ENCODE data around the gene CCDC192.

Gene CCDC192

GRCh38 chr5:127899214-127899610 is 196.0 kb downstream of the CCDC192 start:
- Histone ChIP-seq H3K27me3 (ENCODE audit: control insufficient read depth, insufficient read depth, low read length) (no peaks in the 10 kb centered on the region), H3K4me1 (ENCODE audit: control insufficient read depth, insufficient read depth, low read length) (peaks cover 13% of the 10 kb centered on the region), H3K9ac (ENCODE audit: low read depth, low read length) (no peak overlapping the region), H3K36me3 (ENCODE audit: insufficient read depth, low read length) (no peaks in the 10 kb centered on the region), H3K4me2 (ENCODE audit: low read length) (peak overlapping the region; percentile 60), H3K4me3 (ENCODE audit: low read length) (no peak overlapping the region), H3K9me3 (replicated peaks; ENCODE audit: low read length) (no peaks in the 10 kb centered on the region)

GRCh38 chr5:127906562-127907204 is 203.5 kb downstream of the CCDC192 start:
- Histone ChIP-seq H3K27me3 (ENCODE audit: control insufficient read depth, insufficient read depth, low read length) (no peaks in the 10 kb centered on the region), H3K4me3 (ENCODE audit: low read length) (no peak overlapping the region), H3K9me3 (replicated peaks; ENCODE audit: low read length) (no peaks in the 10 kb centered on the region), H3K36me3 (ENCODE audit: insufficient read depth, low read length) (no peaks in the 10 kb centered on the region), H3K4me1 (ENCODE audit: control insufficient read depth, insufficient read depth, low read length) (no peaks in the 10 kb centered on the region), H3K4me2 (ENCODE audit: low read length) (no peak overlapping the region), H3K9ac (ENCODE audit: low read depth, low read length) (no peak overlapping the region)

DNA sequence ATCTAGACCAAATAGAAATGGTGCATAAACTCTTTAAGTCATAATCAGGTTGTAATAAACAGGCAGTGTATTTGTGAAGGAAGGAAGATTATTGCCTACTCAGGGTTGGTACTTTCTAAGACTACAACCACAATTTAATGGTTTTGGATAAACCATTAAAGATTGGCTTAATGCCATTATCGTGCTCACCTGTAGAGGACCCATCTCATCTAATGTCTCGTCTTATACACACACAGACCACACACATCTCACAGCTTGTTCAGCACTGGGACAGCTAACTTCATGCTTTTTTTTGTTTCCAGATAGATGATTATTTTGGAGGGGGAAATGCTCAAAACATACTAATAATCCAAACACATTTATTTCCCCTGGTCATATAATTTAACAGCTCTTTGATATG is 204.7 kb downstream of the CCDC192 start:
- H3K4me1 ChIP-seq (ENCODE audit: control insufficient read depth, insufficient read depth, low read length), result no peaks in the 10 kb centered on the region
- no peaks in the 10 kb centered on the region for H3K9me3 ChIP-seq (replicated peaks; ENCODE audit: low read length)
- H3K36me3 ChIP-seq (ENCODE audit: insufficient read depth, low read length), result no peaks in the 10 kb centered on the region
- no peak overlapping the region for H3K4me2 ChIP-seq (ENCODE audit: low read length)
- no peaks in the 10 kb centered on the region for H3K27me3 ChIP-seq (ENCODE audit: control insufficient read depth, insufficient read depth, low read length)
- no peak overlapping the region for H3K4me3 ChIP-seq (ENCODE audit: low read length)
- no peak overlapping the region for H3K9ac ChIP-seq (ENCODE audit: low read depth, low read length)

DNA sequence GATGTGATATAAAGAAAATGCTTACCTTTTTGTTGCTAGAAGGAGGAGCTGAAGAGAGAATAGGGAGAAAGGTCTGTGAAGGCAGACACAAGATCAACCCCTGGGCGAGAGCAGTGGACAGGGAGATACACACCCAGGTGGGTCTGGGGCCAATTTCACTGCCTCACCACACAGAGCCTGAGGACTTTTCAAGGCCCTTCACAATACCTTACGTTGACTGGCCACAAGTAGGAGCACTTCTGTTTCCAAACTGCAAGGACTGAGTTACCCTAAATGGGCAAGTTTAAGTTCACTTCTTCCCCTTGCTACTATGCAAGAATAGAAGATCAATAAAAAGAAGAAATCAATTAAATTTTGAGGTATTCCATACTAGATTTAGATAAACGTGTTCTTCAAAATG is 205.9 kb downstream of the CCDC192 start:
- H3K27me3 ChIP-seq (ENCODE audit: control insufficient read depth, insufficient read depth, low read length), result no peaks in the 10 kb centered on the region
- H3K36me3 ChIP-seq (ENCODE audit: insufficient read depth, low read length), result no peaks in the 10 kb centered on the region
- no peaks in the 10 kb centered on the region for H3K9me3 ChIP-seq (replicated peaks; ENCODE audit: low read length)

GRCh38 chr5:127909821-127910220 is 206.6 kb downstream of the CCDC192 start:
- no peak overlapping the region for H3K9ac ChIP-seq (ENCODE audit: low read depth, low read length)
- no peak overlapping the region for H3K4me3 ChIP-seq (ENCODE audit: low read length)
- H3K9me3 ChIP-seq (replicated peaks; ENCODE audit: low read length), result no peaks in the 10 kb centered on the region
- H3K4me2 ChIP-seq (ENCODE audit: low read length), result no peak overlapping the region
- H3K36me3 ChIP-seq (ENCODE audit: insufficient read depth, low read length), result no peaks in the 10 kb centered on the region
- H3K27me3 ChIP-seq (ENCODE audit: control insufficient read depth, insufficient read depth, low read length), result no peaks in the 10 kb centered on the region
- no peaks in the 10 kb centered on the region for H3K4me1 ChIP-seq (ENCODE audit: control insufficient read depth, insufficient read depth, low read length)

More for the DNA sequence above, 205.9 kb downstream of the CCDC192 start:
- Histone ChIP-seq H3K4me2 (ENCODE audit: low read length) (no peak overlapping the region), H3K9ac (ENCODE audit: low read depth, low read length) (no peak overlapping the region), H3K4me1 (ENCODE audit: control insufficient read depth, insufficient read depth, low read length) (no peaks in the 10 kb centered on the region), H3K4me3 (ENCODE audit: low read length) (no peak overlapping the region)

DNA sequence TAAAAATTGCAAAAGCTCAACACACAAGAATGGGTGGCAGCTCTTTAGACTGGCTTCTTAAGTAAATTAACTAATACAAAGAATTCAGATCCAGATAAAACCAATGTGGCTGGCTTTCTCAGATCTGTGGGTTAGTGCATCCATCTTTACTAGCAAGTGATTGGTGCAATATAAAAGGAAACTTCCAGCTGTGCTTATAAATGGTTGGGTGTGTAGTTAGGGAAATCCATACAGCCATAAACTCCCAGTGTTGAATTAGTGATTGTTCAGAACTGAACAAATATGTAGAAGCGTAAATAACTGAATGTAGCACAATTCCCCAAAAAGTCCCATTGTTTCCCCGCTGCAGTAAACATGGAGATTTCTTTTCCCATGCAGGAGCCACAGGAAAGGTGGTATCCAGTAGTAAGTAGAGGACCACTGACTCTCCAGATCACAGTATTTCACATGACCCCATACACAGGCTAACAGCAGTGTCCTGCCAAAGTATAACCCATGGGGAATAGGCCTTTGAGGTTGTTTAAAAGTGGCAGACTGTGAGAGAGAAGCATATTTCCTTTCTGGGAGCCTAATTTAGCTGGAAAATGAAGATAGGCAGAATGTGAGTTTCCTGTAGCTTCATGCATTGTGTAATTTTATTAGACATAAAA is 207.2 kb downstream of the CCDC192 start:
- no peak overlapping the region for H3K4me3 ChIP-seq (ENCODE audit: low read length)
- H3K9ac ChIP-seq (ENCODE audit: low read depth, low read length), result no peak overlapping the region
- no peaks in the 10 kb centered on the region for H3K9me3 ChIP-seq (replicated peaks; ENCODE audit: low read length)
- H3K4me2 ChIP-seq (ENCODE audit: low read length), result no peak overlapping the region
- H3K4me1 ChIP-seq (ENCODE audit: control insufficient read depth, insufficient read depth, low read length), result no peaks in the 10 kb centered on the region
- H3K27me3 ChIP-seq (ENCODE audit: control insufficient read depth, insufficient read depth, low read length), result no peaks in the 10 kb centered on the region
- H3K36me3 ChIP-seq (ENCODE audit: insufficient read depth, low read length), result no peaks in the 10 kb centered on the region

DNA sequence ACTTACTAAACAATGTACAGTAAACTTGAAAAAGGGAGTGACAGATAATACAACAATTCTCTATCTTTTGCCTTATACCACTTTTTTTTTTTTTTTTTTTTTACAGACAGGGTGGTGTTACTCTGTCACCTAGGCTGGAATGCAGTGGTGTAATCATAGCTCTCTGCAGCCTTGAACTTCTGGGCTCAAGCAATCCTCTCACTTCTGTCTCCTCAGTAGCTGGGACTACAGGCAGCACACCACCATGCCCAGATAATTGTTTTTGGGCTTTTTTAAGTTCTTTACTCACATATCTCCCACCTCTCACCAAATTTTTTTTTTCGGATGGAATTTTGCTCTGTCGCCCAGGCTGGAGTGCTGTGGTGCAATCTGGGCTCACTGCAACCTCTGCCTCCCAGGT is 208.4 kb downstream of the CCDC192 start:
- Histone ChIP-seq H3K4me1 (ENCODE audit: control insufficient read depth, insufficient read depth, low read length) (no peaks in the 10 kb centered on the region), H3K4me2 (ENCODE audit: low read length) (no peak overlapping the region), H3K9ac (ENCODE audit: low read depth, low read length) (no peak overlapping the region), H3K27me3 (ENCODE audit: control insufficient read depth, insufficient read depth, low read length) (no peaks in the 10 kb centered on the region), H3K4me3 (ENCODE audit: low read length) (no peak overlapping the region), H3K9me3 (replicated peaks; ENCODE audit: low read length) (no peaks in the 10 kb centered on the region), H3K36me3 (ENCODE audit: insufficient read depth, low read length) (no peaks in the 10 kb centered on the region)

GRCh38 chr5:127912411-127912810 is 209.2 kb downstream of the CCDC192 start:
- Histone ChIP-seq H3K36me3 (ENCODE audit: insufficient read depth, low read length) (no peaks in the 10 kb centered on the region), H3K4me2 (ENCODE audit: low read length) (no peak overlapping the region), H3K4me3 (ENCODE audit: low read length) (no peak overlapping the region), H3K4me1 (ENCODE audit: control insufficient read depth, insufficient read depth, low read length) (no peaks in the 10 kb centered on the region), H3K27me3 (ENCODE audit: control insufficient read depth, insufficient read depth, low read length) (no peaks in the 10 kb centered on the region), H3K9me3 (replicated peaks; ENCODE audit: low read length) (no peaks in the 10 kb centered on the region), H3K9ac (ENCODE audit: low read depth, low read length) (no peak overlapping the region)

- Histone ChIP-seq H3K9me3 (replicated peaks; ENCODE audit: low read length) (no peaks in the 10 kb centered on the region), H3K4me2 (ENCODE audit: low read length) (no peak overlapping the region), H3K27me3 (ENCODE audit: control insufficient read depth, insufficient read depth, low read length) (no peaks in the 10 kb centered on the region), H3K36me3 (ENCODE audit: insufficient read depth, low read length) (no peaks in the 10 kb centered on the region), H3K4me3 (ENCODE audit: low read length) (no peak overlapping the region), H3K4me1 (ENCODE audit: control insufficient read depth, insufficient read depth, low read length) (no peaks in the 10 kb centered on the region), H3K9ac (ENCODE audit: low read depth, low read length) (no peak overlapping the region)
Measured at GRCh38 chr5:127916885-127917573, 213.8 kb downstream of the CCDC192 start.

- Histone ChIP-seq H3K4me2 (ENCODE audit: low read length) (no peak overlapping the region), H3K9me3 (replicated peaks; ENCODE audit: low read length) (no peaks in the 10 kb centered on the region), H3K9ac (ENCODE audit: low read depth, low read length) (no peak overlapping the region), H3K4me3 (ENCODE audit: low read length) (no peak overlapping the region), H3K36me3 (ENCODE audit: insufficient read depth, low read length) (no peaks in the 10 kb centered on the region), H3K27me3 (ENCODE audit: control insufficient read depth, insufficient read depth, low read length) (no peaks in the 10 kb centered on the region), H3K4me1 (ENCODE audit: control insufficient read depth, insufficient read depth, low read length) (no peaks in the 10 kb centered on the region)
Measured at GRCh38 chr5:127919006-127919796, 216.0 kb downstream of the CCDC192 start.

GRCh38 chr5:127919818-127920217 is 216.6 kb downstream of the CCDC192 start:
- H3K4me1 ChIP-seq (ENCODE audit: control insufficient read depth, insufficient read depth, low read length), result no peaks in the 10 kb centered on the region
- H3K27me3 ChIP-seq (ENCODE audit: control insufficient read depth, insufficient read depth, low read length), result no peaks in the 10 kb centered on the region
- H3K4me3 ChIP-seq (ENCODE audit: low read length), result no peak overlapping the region
- no peak overlapping the region for H3K9ac ChIP-seq (ENCODE audit: low read depth, low read length)
- H3K9me3 ChIP-seq (replicated peaks; ENCODE audit: low read length), result no peaks in the 10 kb centered on the region
- no peaks in the 10 kb centered on the region for H3K36me3 ChIP-seq (ENCODE audit: insufficient read depth, low read length)
- H3K4me2 ChIP-seq (ENCODE audit: low read length), result no peak overlapping the region
